HG02981 (cell line): Measurements from ENCODE around the gene SLX4IP.

ENCODE experiments used
- ATAC-seq: cut with Tn5 transposase; IDR thresholded peaks from one replicate; pipeline ENCODE4 v1.9.1; 2021; ENCODE audit warnings: mild to moderate bottlenecking, moderate library complexity; ENCODE audit not compliant: unreplicated experiment

SLX4IP gene

GRCh38 chr20:10428008-10428407 lies 7.1 kb upstream of the SLX4IP start:
- ATAC-seq = peak; percentile 28

- ATAC-seq = no peak
These were observed 5.6 kb upstream of the SLX4IP start for GRCh38 chr20:10429443-10429981.

- ATAC-seq = no peak
These were observed 5.1 kb upstream of the SLX4IP start for GRCh38 chr20:10430000-10430466.

- ATAC-seq = no peak
These were observed 4.4 kb upstream of the SLX4IP start for GRCh38 chr20:10430704-10431103.

GRCh38 chr20:10432079-10432478 lies 3.0 kb upstream of the SLX4IP start:
- no peak for ATAC-seq

GRCh38 chr20:10433014-10433622 lies 2.0 kb upstream of the SLX4IP start:
- ATAC-seq = no peak

GRCh38 chr20:10433623-10434466 lies 1.3 kb upstream of the SLX4IP start, which contains the start of gene MKKS:
TSS of gene MKKS (minus strand) at chr20:10434222. CDS start at chr20:10413514, 20,708 bp downstream.
- peak; percentile 48 for ATAC-seq

GRCh38 chr20:10434467-10434831 lies 656 bp upstream of the SLX4IP start:
- peak; percentile 36 for ATAC-seq

- ATAC-seq = no peak
These were observed 1.1 kb downstream of the SLX4IP start for GRCh38 chr20:10436053-10436699.

GRCh38 chr20:10438217-10438616 lies 3.1 kb downstream of the SLX4IP start:
- no peak for ATAC-seq

- ATAC-seq = no peak
These were observed 8.8 kb downstream of the SLX4IP start for GRCh38 chr20:10443936-10444335.

GRCh38 chr20:10445758-10446157 lies 10.7 kb downstream of the SLX4IP start:
- no peak for ATAC-seq

GRCh38 chr20:10447028-10447427 lies 11.9 kb downstream of the SLX4IP start:
- ATAC-seq = peak; percentile 98

GRCh38 chr20:10448270-10449156 lies 13.4 kb downstream of the SLX4IP start:
- ATAC-seq = no peak

- ATAC-seq = no peak
These were observed 14.2 kb downstream of the SLX4IP start for GRCh38 chr20:10449270-10449669.

- ATAC-seq = peak; percentile 94
These were observed 18.1 kb downstream of the SLX4IP start for GRCh38 chr20:10453241-10453640.

- no peak for ATAC-seq
These were observed 19.1 kb downstream of the SLX4IP start for GRCh38 chr20:10454151-10454750.

GRCh38 chr20:10461495-10461894 lies 26.4 kb downstream of the SLX4IP start:
- ATAC-seq = no peak

- ATAC-seq = no peak
These were observed 27.4 kb downstream of the SLX4IP start for GRCh38 chr20:10462516-10462915.

- no peak for ATAC-seq
These were observed 28.5 kb downstream of the SLX4IP start for GRCh38 chr20:10463622-10464021.
